Measurements from ENCODE around the gene SUGCT.
"Not testable (repeated sequence)": the region's sequence is repeated elsewhere in the genome, so short reads cannot be mapped to it uniquely, and the experiment has no call there.

The SUGCT gene

GRCh38 chr7:40268810-40269209 lies 134.0 kb downstream of the SUGCT start:
- DNase-seq: not testable (repeated sequence)

- no peak for DNase-seq
Observed at GRCh38 chr7:40276061-40276460, 141.3 kb downstream of the SUGCT start.

- DNase-seq: peak; percentile 8
Observed at GRCh38 chr7:40279991-40280390, 145.2 kb downstream of the SUGCT start.

GRCh38 chr7:40282858-40283257 lies 148.1 kb downstream of the SUGCT start:
- DNase-seq: no peak

GRCh38 chr7:40283391-40283790 lies 148.6 kb downstream of the SUGCT start:
- no peak for DNase-seq

GRCh38 chr7:40288827-40289226 lies 154.0 kb downstream of the SUGCT start:
- DNase-seq: no peak

GRCh38 chr7:40297741-40298311 lies 163.0 kb downstream of the SUGCT start:
- peak; percentile 25 for DNase-seq

GRCh38 chr7:40298421-40298820 lies 163.6 kb downstream of the SUGCT start:
- DNase-seq: peak; percentile 45

- DNase-seq: peak; percentile 99
Observed at GRCh38 chr7:40299097-40299496, 164.3 kb downstream of the SUGCT start.

- no peak for DNase-seq
Observed at GRCh38 chr7:40300146-40300670, 165.4 kb downstream of the SUGCT start.

- peak; percentile 66 for DNase-seq
Observed at GRCh38 chr7:40301486-40302068, 166.8 kb downstream of the SUGCT start.

- DNase-seq: no peak
Observed at GRCh38 chr7:40303996-40304395, 169.2 kb downstream of the SUGCT start.

GRCh38 chr7:40305229-40305628 lies 170.4 kb downstream of the SUGCT start:
- DNase-seq: peak; percentile 61

GRCh38 chr7:40306025-40306424 lies 171.2 kb downstream of the SUGCT start:
- peak; percentile 30 for DNase-seq

- peak; percentile 65 for DNase-seq
Observed at GRCh38 chr7:40306596-40306995, 171.8 kb downstream of the SUGCT start.

GRCh38 chr7:40310258-40310657 lies 175.5 kb downstream of the SUGCT start:
- peak; percentile 56 for DNase-seq

GRCh38 chr7:40311307-40311706 lies 176.5 kb downstream of the SUGCT start:
- no peak for DNase-seq

GRCh38 chr7:40315277-40315676 lies 180.5 kb downstream of the SUGCT start:
- no peak for DNase-seq

- no peak for DNase-seq
Observed at GRCh38 chr7:40316176-40316575, 181.4 kb downstream of the SUGCT start.

- no peak for DNase-seq
Observed at GRCh38 chr7:40324914-40325313, 190.1 kb downstream of the SUGCT start.

GRCh38 chr7:40327113-40327512 lies 192.3 kb downstream of the SUGCT start:
- DNase-seq: no peak

- DNase-seq: no peak
Observed at GRCh38 chr7:40327873-40328272, 193.1 kb downstream of the SUGCT start.

- DNase-seq: peak; percentile 74
Observed at GRCh38 chr7:40329601-40330153, 194.9 kb downstream of the SUGCT start.

- no peak for DNase-seq
Observed at GRCh38 chr7:40330408-40330807, 195.6 kb downstream of the SUGCT start.

- no peak for DNase-seq
Observed at GRCh38 chr7:40331915-40332314, 197.1 kb downstream of the SUGCT start.

Data from kidney glomerular epithelial cell (primary cell).